IPS DF 6.9 (cell line): Measurements from ENCODE around the gene PARD3.

Experiments
- DNase-seq: peaks from one replicate; pipeline ENCODE4 v3.0.0-alpha.2; 2013; ENCODE audit warnings: low read depth, low spot score
- H3K27ac ChIP-seq: one replicate; pipeline ENCODE4 v1.5.1; 2013; ENCODE audit warnings: low read length, control low read depth
- H3K27me3 ChIP-seq: 2 replicates; pipeline ENCODE4 v1.6.1; 2013; ENCODE audit warnings: mild to moderate bottlenecking, low read length; ENCODE audit not compliant: control insufficient read depth, insufficient read depth
- H3K36me3 ChIP-seq: 2 replicates; pipeline ENCODE4 v1.6.1; 2013; ENCODE audit warnings: low read length; ENCODE audit not compliant: control insufficient read depth, insufficient read depth
- H3K4me1 ChIP-seq: 2 replicates; pipeline ENCODE4 v1.6.1; 2013; ENCODE audit warnings: low read length; ENCODE audit not compliant: control insufficient read depth, insufficient read depth
- H3K4me3 ChIP-seq: 2 replicates; pipeline ENCODE4 v1.5.1; 2013; ENCODE audit warnings: mild to moderate bottlenecking, low read length
- H3K9me3 ChIP-seq: 2 replicates; pipeline ENCODE4 v1.6.1; 2013; ENCODE audit warnings: low read length, inconsistent platforms; ENCODE audit not compliant: control insufficient read depth, insufficient read depth
- WGBS: extraction: QIAGEN DNeasy Blood & Tissue Kit; methylation state at CpG from one replicate; pipeline ENCODE4 v1.1.7; 2013; ENCODE audit warnings: mixed read lengths, missing lambda C conversion rate; ENCODE audit not compliant: insufficient read length, insufficient coverage; 5-methylcytosine and 5-hydroxymethylcytosine counted together

Gene PARD3

GRCh38 chr10:34811968-34812514 is 3.1 kb downstream of the PARD3 start:
- no CpG with 5 or more reads among the region's 1 CpG for WGBS
- Histone ChIP-seq H3K36me3 (no peaks in the 10 kb centered on the region), H3K4me1 (peaks cover 13% of the 10 kb centered on the region), H3K27ac (no peak overlapping the region), H3K27me3 (peaks cover 8% of the 10 kb centered on the region; the same call in 1 of the 2 replicates), H3K4me3 (no peak overlapping the region), H3K9me3 (no peaks in the 10 kb centered on the region)
- DNase-seq = no peak

- no peak for DNase-seq
- no peak overlapping the region for H3K4me3 ChIP-seq
- H3K36me3 ChIP-seq = no peaks in the 10 kb centered on the region
- no peak overlapping the region for H3K27ac ChIP-seq
- no peaks in the 10 kb centered on the region for H3K9me3 ChIP-seq
- peaks cover 13% of the 10 kb centered on the region for H3K4me1 ChIP-seq
- WGBS = no CpG with 5 or more reads among the region's 17 CpGs
- peaks cover 4% of the 10 kb centered on the region; the same call in 1 of the 2 replicates for H3K27me3 ChIP-seq
These were observed 3.7 kb downstream of the PARD3 start for GRCh38 chr10:34811126-34811967.

- H3K4me3 ChIP-seq = no peak overlapping the region
- no peak overlapping the region for H3K27ac ChIP-seq
- no CpG with 5 or more reads among the region's 3 CpGs for whole genome bisulfite sequencing
These were observed 5.3 kb downstream of the PARD3 start for GRCh38 chr10:34809796-34810195.

GRCh38 chr10:34808801-34809745 is 6.0 kb downstream of the PARD3 start:
- no peak for DNase-seq
- WGBS = no CpG with 5 or more reads among the region's 19 CpGs

More at GRCh38 chr10:34809796-34810195, 5.3 kb downstream of the PARD3 start:
- H3K27me3 ChIP-seq = no peaks in the 10 kb centered on the region
- H3K9me3 ChIP-seq = no peaks in the 10 kb centered on the region
- DNase-seq = no peak
- peaks cover 13% of the 10 kb centered on the region for H3K4me1 ChIP-seq
- H3K36me3 ChIP-seq = no peaks in the 10 kb centered on the region

GRCh38 chr10:34808336-34808735 is 6.8 kb downstream of the PARD3 start:
- no peak overlapping the region for H3K27ac ChIP-seq
- no peaks in the 10 kb centered on the region for H3K9me3 ChIP-seq
- H3K4me1 ChIP-seq = peaks cover 13% of the 10 kb centered on the region
- no peaks in the 10 kb centered on the region for H3K36me3 ChIP-seq
- H3K27me3 ChIP-seq = no peaks in the 10 kb centered on the region
- no CpG with 5 or more reads among the region's 4 CpGs for WGBS
- no peak for DNase-seq
- H3K4me3 ChIP-seq = no peak overlapping the region

More at GRCh38 chr10:34808801-34809745, 6.0 kb downstream of the PARD3 start:
- Histone ChIP-seq H3K4me1 (peaks cover 13% of the 10 kb centered on the region), H3K36me3 (no peaks in the 10 kb centered on the region), H3K4me3 (no peak overlapping the region), H3K27me3 (no peaks in the 10 kb centered on the region), H3K27ac (no peak overlapping the region), H3K9me3 (no peaks in the 10 kb centered on the region)

GRCh38 chr10:34804306-34804705 is 10.8 kb downstream of the PARD3 start:
- H3K27me3 ChIP-seq = no peaks in the 10 kb centered on the region
- no CpG with 5 or more reads among the region's 1 CpG for WGBS
- peaks cover 3% of the 10 kb centered on the region; the same call in 1 of the 2 replicates for H3K4me1 ChIP-seq
- no peaks in the 10 kb centered on the region for H3K36me3 ChIP-seq
- no peak for DNase-seq
- no peak overlapping the region for H3K27ac ChIP-seq
- H3K9me3 ChIP-seq = no peaks in the 10 kb centered on the region
- H3K4me3 ChIP-seq = no peak overlapping the region

- WGBS = no CpG with 5 or more reads among the region's 5 CpGs
These were observed 12.4 kb downstream of the PARD3 start for GRCh38 chr10:34802692-34803091.

GRCh38 chr10:34801097-34801733 is 13.9 kb downstream of the PARD3 start:
- H3K27me3 ChIP-seq = no peaks in the 10 kb centered on the region
- no peak for DNase-seq
- H3K4me3 ChIP-seq = no peak overlapping the region
- no peak overlapping the region for H3K27ac ChIP-seq
- no peaks in the 10 kb centered on the region for H3K36me3 ChIP-seq
- no peaks in the 10 kb centered on the region for H3K4me1 ChIP-seq
- WGBS = no CpG with 5 or more reads among the region's 7 CpGs
- no peaks in the 10 kb centered on the region for H3K9me3 ChIP-seq

More at GRCh38 chr10:34802692-34803091, 12.4 kb downstream of the PARD3 start:
- DNase-seq = no peak
- H3K27me3 ChIP-seq = no peaks in the 10 kb centered on the region
- no peak overlapping the region for H3K27ac ChIP-seq
- no peaks in the 10 kb centered on the region for H3K36me3 ChIP-seq
- no peaks in the 10 kb centered on the region for H3K9me3 ChIP-seq
- H3K4me3 ChIP-seq = no peak overlapping the region
- no peaks in the 10 kb centered on the region for H3K4me1 ChIP-seq

- no CpG with 5 or more reads among the region's 5 CpGs for WGBS
- H3K27ac ChIP-seq = no peak overlapping the region
These were observed 14.5 kb downstream of the PARD3 start for GRCh38 chr10:34800624-34801023.

GRCh38 chr10:34798654-34799053 is 16.4 kb downstream of the PARD3 start:
- DNase-seq = no peak
- H3K27me3 ChIP-seq = no peaks in the 10 kb centered on the region
- no peaks in the 10 kb centered on the region for H3K36me3 ChIP-seq
- no peak overlapping the region for H3K27ac ChIP-seq
- no peaks in the 10 kb centered on the region for H3K4me1 ChIP-seq
- H3K4me3 ChIP-seq = no peak overlapping the region
- no CpG with 5 or more reads among the region's 4 CpGs for WGBS
- no peaks in the 10 kb centered on the region for H3K9me3 ChIP-seq

More at GRCh38 chr10:34800624-34801023, 14.5 kb downstream of the PARD3 start:
- Histone ChIP-seq H3K4me1 (no peaks in the 10 kb centered on the region), H3K4me3 (no peak overlapping the region), H3K9me3 (no peaks in the 10 kb centered on the region), H3K27me3 (no peaks in the 10 kb centered on the region), H3K36me3 (no peaks in the 10 kb centered on the region)
- no peak for DNase-seq
